Measurements from ENCODE around the gene SLIT3.

Gene SLIT3

DNA sequence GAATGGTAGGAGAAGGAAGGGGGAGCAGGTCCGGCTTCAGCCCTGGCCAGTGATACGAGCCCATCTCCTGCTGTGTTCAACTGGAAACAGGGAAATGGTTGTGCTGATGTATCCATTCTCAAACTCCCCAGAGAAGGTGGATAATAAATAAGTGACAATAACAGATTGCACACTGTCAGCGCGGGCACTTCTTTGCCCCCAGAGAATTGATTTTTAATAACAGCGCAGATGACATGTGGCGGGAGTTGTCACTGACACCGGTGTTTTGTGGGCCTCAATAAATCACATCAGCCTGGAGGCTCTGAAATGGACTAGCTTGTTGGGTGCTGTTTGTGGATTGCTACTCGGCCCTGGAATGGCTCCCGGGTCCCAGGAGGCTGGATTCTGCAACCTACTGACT is 580.4 kb downstream of the SLIT3 start:
- H3K36me3 ChIP-seq (ENCODE audit: insufficient read depth): no peaks in the 10 kb centered on the region
- no peaks in the 10 kb centered on the region for H3K27me3 ChIP-seq (ENCODE audit: insufficient read depth, low read depth)

DNA sequence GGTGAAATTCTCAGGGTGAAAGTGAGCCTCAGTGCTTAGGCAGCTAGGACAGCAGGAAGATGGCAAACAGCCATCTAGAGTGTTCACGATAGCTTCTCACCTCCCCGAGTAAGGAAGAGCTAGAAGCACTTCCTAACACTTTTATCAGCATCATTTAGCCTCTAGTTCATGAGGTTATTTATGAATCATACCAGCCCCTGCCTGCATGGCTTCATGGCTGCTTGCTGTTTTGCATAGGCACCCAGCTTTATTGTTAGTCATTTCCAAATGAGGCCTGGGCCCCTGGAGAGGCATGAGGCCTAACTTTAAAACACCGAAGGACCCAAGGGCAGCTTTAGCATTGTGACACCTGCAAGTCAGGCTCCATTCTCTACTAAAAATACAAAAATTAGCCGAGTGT is 586.9 kb downstream of the SLIT3 start:
- Histone ChIP-seq H3K4me1 (ENCODE audit: low read depth, poor library complexity, severe bottlenecking) (no peaks in the 10 kb centered on the region), H2AFZ (ENCODE audit: low read depth) (no peak overlapping the region), H4K20me1 (ENCODE audit: insufficient read depth) (no peaks in the 10 kb centered on the region), H3K79me2 (ENCODE audit: insufficient read depth, low read depth) (no peaks in the 10 kb centered on the region), H3K4me3 (IDR thresholded peaks at IDR 0.05; ENCODE audit: insufficient read depth, low read depth, low read length) (no peak overlapping the region), H3K27me3 (ENCODE audit: insufficient read depth, low read depth) (no peaks in the 10 kb centered on the region), H3K9ac (no peak overlapping the region), H3K27ac (no peak overlapping the region), H3K4me2 (no peak overlapping the region), H3K36me3 (ENCODE audit: insufficient read depth) (no peaks in the 10 kb centered on the region)
- TF ChIP-seq, protein P1, sequence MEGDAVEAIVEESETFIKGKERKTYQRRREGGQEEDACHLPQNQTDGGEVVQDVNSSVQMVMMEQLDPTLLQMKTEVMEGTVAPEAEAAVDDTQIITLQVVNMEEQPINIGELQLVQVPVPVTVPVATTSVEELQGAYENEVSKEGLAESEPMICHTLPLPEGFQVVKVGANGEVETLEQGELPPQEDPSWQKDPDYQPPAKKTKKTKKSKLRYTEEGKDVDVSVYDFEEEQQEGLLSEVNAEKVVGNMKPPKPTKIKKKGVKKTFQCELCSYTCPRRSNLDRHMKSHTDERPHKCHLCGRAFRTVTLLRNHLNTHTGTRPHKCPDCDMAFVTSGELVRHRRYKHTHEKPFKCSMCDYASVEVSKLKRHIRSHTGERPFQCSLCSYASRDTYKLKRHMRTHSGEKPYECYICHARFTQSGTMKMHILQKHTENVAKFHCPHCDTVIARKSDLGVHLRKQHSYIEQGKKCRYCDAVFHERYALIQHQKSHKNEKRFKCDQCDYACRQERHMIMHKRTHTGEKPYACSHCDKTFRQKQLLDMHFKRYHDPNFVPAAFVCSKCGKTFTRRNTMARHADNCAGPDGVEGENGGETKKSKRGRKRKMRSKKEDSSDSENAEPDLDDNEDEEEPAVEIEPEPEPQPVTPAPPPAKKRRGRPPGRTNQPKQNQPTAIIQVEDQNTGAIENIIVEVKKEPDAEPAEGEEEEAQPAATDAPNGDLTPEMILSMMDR (conservative IDR thresholded peaks at IDR 0.05; ENCODE audit: low read depth, low read length): no peak

More for the DNA sequence above, 580.4 kb downstream of the SLIT3 start:
- H3K9ac ChIP-seq: no peak overlapping the region
- H3K4me2 ChIP-seq: no peak overlapping the region
- no peak overlapping the region for H3K27ac ChIP-seq
- H3K4me1 ChIP-seq (ENCODE audit: low read depth, poor library complexity, severe bottlenecking): no peaks in the 10 kb centered on the region
- TF ChIP-seq, protein P1 (conservative IDR thresholded peaks at IDR 0.05; ENCODE audit: low read depth, low read length): no peak
- no peak overlapping the region for H3K4me3 ChIP-seq (IDR thresholded peaks at IDR 0.05; ENCODE audit: insufficient read depth, low read depth, low read length)
- no peaks in the 10 kb centered on the region for H4K20me1 ChIP-seq (ENCODE audit: insufficient read depth)
- H3K79me2 ChIP-seq (ENCODE audit: insufficient read depth, low read depth): no peaks in the 10 kb centered on the region
- no peak overlapping the region for H2AFZ ChIP-seq (ENCODE audit: low read depth)

DNA sequence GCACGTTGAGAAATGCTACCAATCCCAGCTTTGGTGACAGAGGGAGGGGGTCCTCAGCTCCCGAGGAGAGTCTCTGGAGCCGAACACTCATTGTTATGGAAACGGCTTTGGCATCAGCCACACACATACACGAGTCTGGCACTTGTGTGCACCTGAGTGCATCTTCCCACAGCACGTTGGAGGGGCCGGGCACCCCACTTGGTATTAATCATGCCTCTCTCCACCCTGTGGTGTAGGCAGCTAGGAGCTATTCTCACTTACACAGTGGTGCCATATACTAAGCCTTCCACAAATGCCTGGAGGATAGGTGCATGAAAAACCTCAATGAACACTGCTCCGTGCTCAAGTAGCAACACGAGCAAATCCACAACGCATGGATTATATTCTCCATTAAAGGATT is 587.9 kb downstream of the SLIT3 start:
- no peaks in the 10 kb centered on the region for H4K20me1 ChIP-seq (ENCODE audit: insufficient read depth)
- no peak overlapping the region for H3K4me2 ChIP-seq
- H3K36me3 ChIP-seq (ENCODE audit: insufficient read depth): no peaks in the 10 kb centered on the region
- H3K27me3 ChIP-seq (ENCODE audit: insufficient read depth, low read depth): no peaks in the 10 kb centered on the region
- H3K4me3 ChIP-seq (IDR thresholded peaks at IDR 0.05; ENCODE audit: insufficient read depth, low read depth, low read length): no peak overlapping the region
- H3K4me1 ChIP-seq (ENCODE audit: low read depth, poor library complexity, severe bottlenecking): no peaks in the 10 kb centered on the region
- H2AFZ ChIP-seq (ENCODE audit: low read depth): no peak overlapping the region
- no peak overlapping the region for H3K9ac ChIP-seq
- TF ChIP-seq, protein P1 (conservative IDR thresholded peaks at IDR 0.05; ENCODE audit: low read depth, low read length): no peak
- no peaks in the 10 kb centered on the region for H3K79me2 ChIP-seq (ENCODE audit: insufficient read depth, low read depth)
- H3K27ac ChIP-seq: no peak overlapping the region

DNA sequence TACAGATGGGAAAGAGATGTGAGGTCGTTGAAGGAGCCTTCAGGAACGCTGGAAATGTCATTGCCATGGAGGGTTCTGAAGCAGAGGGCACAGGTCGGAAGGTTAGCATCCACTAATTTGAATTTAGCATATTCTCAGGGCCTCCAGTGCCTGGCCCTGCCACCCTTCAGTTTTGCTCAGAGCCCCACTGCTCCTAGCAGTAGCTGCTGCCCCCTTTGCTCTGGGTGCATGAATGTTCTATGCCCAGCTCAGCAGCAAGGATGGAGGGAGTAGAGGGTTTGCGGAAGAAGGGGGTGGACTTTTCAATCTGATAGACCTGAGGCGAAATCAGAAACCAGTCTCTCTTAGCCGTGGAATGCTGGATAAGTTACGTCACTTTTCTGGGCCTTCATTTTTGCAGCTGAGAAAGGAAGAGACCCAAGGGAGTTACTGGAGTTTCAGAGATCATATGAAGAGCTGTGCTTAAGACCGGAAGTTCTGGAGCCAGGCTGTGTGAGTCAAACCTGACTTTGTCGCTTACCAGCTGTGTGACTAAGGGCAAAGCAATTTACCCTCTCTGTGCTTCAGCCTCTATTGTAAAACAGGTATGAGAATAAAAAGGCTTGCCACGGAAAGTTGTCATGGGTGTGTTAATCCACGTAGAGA is 588.5 kb downstream of the SLIT3 start:
- H3K4me1 ChIP-seq (ENCODE audit: low read depth, poor library complexity, severe bottlenecking): no peaks in the 10 kb centered on the region
- H4K20me1 ChIP-seq (ENCODE audit: insufficient read depth): no peaks in the 10 kb centered on the region
- H3K27me3 ChIP-seq (ENCODE audit: insufficient read depth, low read depth): no peaks in the 10 kb centered on the region
- no peak overlapping the region for H2AFZ ChIP-seq (ENCODE audit: low read depth)
- no peak overlapping the region for H3K27ac ChIP-seq
- no peak overlapping the region for H3K4me3 ChIP-seq (IDR thresholded peaks at IDR 0.05; ENCODE audit: insufficient read depth, low read depth, low read length)
- no peak overlapping the region for H3K4me2 ChIP-seq
- no peaks in the 10 kb centered on the region for H3K36me3 ChIP-seq (ENCODE audit: insufficient read depth)
- TF ChIP-seq, protein P1 (conservative IDR thresholded peaks at IDR 0.05; ENCODE audit: low read depth, low read length): no peak
- no peaks in the 10 kb centered on the region for H3K79me2 ChIP-seq (ENCODE audit: insufficient read depth, low read depth)
- no peak overlapping the region for H3K9ac ChIP-seq
